Psoas muscle (tissue), 8 donors: ENCODE data around the gene APOM. TPM values are rescaled to one million over a fixed set of nuclear protein-coding genes. Genes with fewer than 3 reads are reported as not detected.

Experiments used
- ATAC-seq, 4 donors: fragments of 200-7000 bp; cut with Tn5 transposase; one replicate each; pipeline ENCODE4 v1.9.1; 2020; ENCODE audit warnings: moderate library complexity in 3 of 4, mild to moderate bottlenecking in 2 of 4
- DNase-seq, 2 donors: peaks; one replicate each; pipeline ENCODE4 v3.0.0-alpha.2; 2020
- H3K27ac ChIP-seq: fragments of 200-600 bp; one replicate; pipeline ENCODE4 v1.8.0; 2022
- H3K27me3 ChIP-seq, 3 donors: fragments of 200-600 bp in 1 of 3; one replicate each; pipeline versions ENCODE4 v1.6.1 to v1.8.0; 2013 to 2022; ENCODE audit warnings: low read length in 2 of 3, mild to moderate bottlenecking in 2 of 3, moderate library complexity in 1 of 3; ENCODE audit not compliant: insufficient read depth in 3 of 3
- H3K36me3 ChIP-seq, 2 donors: fragments of 200-600 bp in 1 of 2; one replicate each; pipeline versions ENCODE4 v1.6.1 to v1.8.0; 2013 to 2022; ENCODE audit warnings: low read depth in 1 of 2, mild to moderate bottlenecking in 1 of 2, moderate library complexity in 1 of 2; ENCODE audit not compliant: insufficient read depth in 1 of 2
- H3K4me1 ChIP-seq: fragments of 200-600 bp; one replicate; pipeline ENCODE4 v1.8.0; 2022
- H3K4me3 ChIP-seq: fragments of 200-600 bp; one replicate; pipeline ENCODE4 v1.8.0; 2022; ENCODE audit warnings: mild to moderate bottlenecking
- H3K9me3 ChIP-seq: fragments of 200-600 bp; one replicate; pipeline ENCODE4 v1.8.0; 2022
- CTCF ChIP-seq: fragments of 200-600 bp; IDR thresholded peaks from one replicate; pipeline ENCODE4 v1.8.0; 2022; ENCODE audit warnings: antibody characterized with exemption
- WGBS, 3 donors: extraction: QIAGEN DNeasy Blood & Tissue Kit; methylation state at CpG; one replicate each; pipeline versions ENCODE4 v1.1.6 to v1.1.7; 2013; 5-methylcytosine and 5-hydroxymethylcytosine counted together
- intact Hi-C, 2 donors: fragments of 100-400 bp; cut with DNase I; formaldehyde crosslinking; loops; one replicate each; pipeline versions ENCODE4 v1.11.0 to v1.14.2; 2022
- long read RNA-seq, 2 donors: library from polyadenylated mRNA; unstranded; transcript quantifications; one replicate each; pipeline ENCODE4 v2.0.0, GENCODE V29; 2021
- polyA plus RNA-seq, 3 donors: library from polyadenylated mRNA; stranded (reverse); fragments of 200-250 nt; gene quantifications; one replicate each; pipeline ENCODE4 v1.2.3, GENCODE V29; 2013
- total RNA-seq, 4 donors: library from RNA; stranded (reverse); fragmentation: NEBNext Ultra II Directional in 2 of 4; extraction: Animal tissue kit (Norgen Biotek cat#: 25700) in 2 of 4; gene quantifications; one replicate each; pipeline versions ENCODE4 v1.2.1 to v1.2.4, GENCODE V29; 2021 to 2023
- donor health status: healthy with polysubstance abuse.
- donor health status: DM: no; HTN: no; CAD: no; lungs with moderate emphysema.
- donor health status: Bipolar disorder and iron deficiency.
- donor health status: healthy.
- donor health status: DM: yes; HTN: yes; CAD: no.
- donor health status: DM: no; HTN: no; CAD: no.
- donor health status: DM: no; HTN: no; CAD: no.
- donor health status: DM: yes; HTN: yes; CAD: no.

The APOM gene
- total RNA-seq: 1 to 10 TPM; 1.9 to 3.0 (median 2.3) TPM
- 1 to 10 TPM; 1.8 to 3.5 (median 2.0) TPM for polyA plus RNA-seq
- long read RNA-seq, donor 1: 0 reads
- long read RNA-seq, donor 2: 0 reads

- Histone ChIP-seq H3K27ac (no peak within 1 kb of the TSS), H3K4me1 (peaks cover 41% of the 10 kb centered on the region), H3K9me3 (no peaks in the 10 kb centered on the region), H3K36me3 (peaks cover 2 to 28% of the 10 kb centered on the region in 2 donors), H3K27me3 (no peaks in the 10 kb centered on the region), H3K4me3 (no peak within 1 kb of the TSS)
- no peak for ATAC-seq
- TF ChIP-seq CTCF: no peak
- WGBS, 3 donors: 79 to 82% (median 79%) methylated on average over 8 of the region's 8 CpGs
- intact Hi-C loops: no loop called here
- no peak for DNase-seq
Measured at GRCh38 chr6:31655349-31656237, at the start of gene APOM. TSS of gene APOM (plus strand) at chr6:31655894. CDS start at chr6:31655967, 73 bp downstream.

- no peaks in the 10 kb centered on the region for H3K4me1 ChIP-seq
- DNase-seq (no peak), ATAC-seq (no peak)
- no peak for TF ChIP-seq CTCF
- 81 to 100% (median 100%) methylated on average over 1 of the region's 1 CpG for whole genome bisulfite sequencing, 3 donors
- H3K27me3 ChIP-seq: no peaks in the 10 kb centered on the region
- no peak overlapping the region for H3K4me3 ChIP-seq
- no peaks in the 10 kb centered on the region for H3K36me3 ChIP-seq
- H3K9me3 ChIP-seq: no peaks in the 10 kb centered on the region
- no peak overlapping the region for H3K27ac ChIP-seq
- intact Hi-C loops: no loop called here
Measured at GRCh38 chr6:31607317-31607716, 48.4 kb upstream of the APOM start.

GRCh38 chr6:31609519-31610406 is 45.9 kb upstream of the APOM start:
- Histone ChIP-seq H3K27ac (no peak overlapping the region), H3K4me1 (no peaks in the 10 kb centered on the region), H3K4me3 (no peak overlapping the region), H3K36me3 (no peaks in the 10 kb centered on the region), H3K9me3 (no peaks in the 10 kb centered on the region), H3K27me3 (no peaks in the 10 kb centered on the region)
- intact Hi-C loops: no loop called here
- WGBS, 3 donors: 73 to 76% (median 74%) methylated on average over 8 of the region's 8 CpGs
- ATAC-seq: no peak
- no peak for TF ChIP-seq CTCF
- DNase-seq: no peak

- Histone ChIP-seq H3K4me1 (no peaks in the 10 kb centered on the region), H3K9me3 (no peaks in the 10 kb centered on the region), H3K36me3 (no peaks in the 10 kb centered on the region), H3K4me3 (no peak overlapping the region), H3K27me3 (no peaks in the 10 kb centered on the region), H3K27ac (no peak overlapping the region)
- no peak for DNase-seq
- TF ChIP-seq CTCF: no peak
- no peak for ATAC-seq
- 67 to 72% (median 71%) methylated on average over 4 of the region's 4 CpGs for WGBS, 3 donors
- intact Hi-C loops: no loop called here
Measured at GRCh38 chr6:31610968-31611367, 44.7 kb upstream of the APOM start.
